ENCODE results near the gene TAF11L12.

Gene TAF11L12

DNA sequence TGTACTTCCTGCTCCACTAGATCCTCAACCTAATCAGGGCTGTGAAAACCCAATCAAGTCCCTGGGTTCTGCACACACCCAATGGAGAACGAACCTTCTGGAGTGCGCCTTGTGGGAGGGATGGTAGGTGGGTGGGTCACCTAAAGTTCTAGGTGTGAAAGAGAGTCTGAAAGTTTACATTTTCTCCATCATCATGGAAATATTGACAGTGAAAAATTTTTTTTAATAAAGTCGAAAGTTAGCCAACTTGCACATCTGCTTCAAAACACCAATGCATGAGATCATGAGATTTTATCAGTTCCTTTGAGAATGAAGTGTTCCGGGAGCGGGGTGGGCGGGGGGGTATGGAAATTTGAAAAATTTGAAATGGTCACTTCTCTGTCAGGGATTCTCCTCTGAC is 45.7 kb downstream of the TAF11L12 start:
- in situ Hi-C loops (cut with HindIII; ENCODE audit: low pct_ligation_motif_present, low sequenced_read_pairs), result no loop called here
- Histone ChIP-seq H3K27me3 (replicated peaks) (no peaks in the 10 kb centered on the region), H3K27ac (no peak overlapping the region), H3K4me3 (ENCODE audit: low read depth, low read length) (no peak overlapping the region), H3K36me3 (replicated peaks) (no peaks in the 10 kb centered on the region)
- TF ChIP-seq, protein P1, sequence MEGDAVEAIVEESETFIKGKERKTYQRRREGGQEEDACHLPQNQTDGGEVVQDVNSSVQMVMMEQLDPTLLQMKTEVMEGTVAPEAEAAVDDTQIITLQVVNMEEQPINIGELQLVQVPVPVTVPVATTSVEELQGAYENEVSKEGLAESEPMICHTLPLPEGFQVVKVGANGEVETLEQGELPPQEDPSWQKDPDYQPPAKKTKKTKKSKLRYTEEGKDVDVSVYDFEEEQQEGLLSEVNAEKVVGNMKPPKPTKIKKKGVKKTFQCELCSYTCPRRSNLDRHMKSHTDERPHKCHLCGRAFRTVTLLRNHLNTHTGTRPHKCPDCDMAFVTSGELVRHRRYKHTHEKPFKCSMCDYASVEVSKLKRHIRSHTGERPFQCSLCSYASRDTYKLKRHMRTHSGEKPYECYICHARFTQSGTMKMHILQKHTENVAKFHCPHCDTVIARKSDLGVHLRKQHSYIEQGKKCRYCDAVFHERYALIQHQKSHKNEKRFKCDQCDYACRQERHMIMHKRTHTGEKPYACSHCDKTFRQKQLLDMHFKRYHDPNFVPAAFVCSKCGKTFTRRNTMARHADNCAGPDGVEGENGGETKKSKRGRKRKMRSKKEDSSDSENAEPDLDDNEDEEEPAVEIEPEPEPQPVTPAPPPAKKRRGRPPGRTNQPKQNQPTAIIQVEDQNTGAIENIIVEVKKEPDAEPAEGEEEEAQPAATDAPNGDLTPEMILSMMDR (IDR thresholded peaks at IDR 0.05; ENCODE audit: low read depth, low read length, missing control alignments), result no peak
- DNase-seq, result no peak
